ENCODE measurements around the gene CHMP1A. TPM values are rescaled to one million over a fixed set of nuclear protein-coding genes. Genes with fewer than 3 reads are reported as not detected.

The CHMP1A gene
- total RNA-seq, 1 donor from 2014 or later = 37.3 TPM

GRCh38 chr16:89688395-89688794 lies 30.9 kb upstream of the CHMP1A start:
- H3K36me3 ChIP-seq = peaks cover 26% of the 10 kb centered on the region
- no peak for TF ChIP-seq CTCF (IDR thresholded peaks at IDR 0.05; ENCODE audit: borderline replicate concordance)
- peaks cover 21% of the 10 kb centered on the region for H3K4me1 ChIP-seq
- H3K27me3 ChIP-seq (ENCODE audit: low read depth) = no peaks in the 10 kb centered on the region
- intact Hi-C loops (cut with micrococcal nuclease) = no loop called here
- no peak overlapping the region for H3K4me3 ChIP-seq
- DNase-seq = no peak
- no peaks in the 10 kb centered on the region for H3K9me3 ChIP-seq (replicated peaks)
- H3K27ac ChIP-seq (replicated peaks) = no peak overlapping the region

- no peak for TF ChIP-seq CTCF (IDR thresholded peaks at IDR 0.05; ENCODE audit: borderline replicate concordance)
- H3K4me1 ChIP-seq = peaks cover 21% of the 10 kb centered on the region
- intact Hi-C loops (cut with micrococcal nuclease) = no loop called here
- H3K4me3 ChIP-seq = peak overlapping the region; percentile 95
- H3K27ac ChIP-seq (replicated peaks) = peak overlapping the region; percentile 94
- no peak for DNase-seq
- H3K36me3 ChIP-seq = peaks cover 15% of the 10 kb centered on the region
- no peaks in the 10 kb centered on the region for H3K9me3 ChIP-seq (replicated peaks)
- no peaks in the 10 kb centered on the region for H3K27me3 ChIP-seq (ENCODE audit: low read depth)
Observed at GRCh38 chr16:89687092-89687940, 29.8 kb upstream of the CHMP1A start.

- peak within 1 kb of the TSS; percentile 94 for H3K27ac ChIP-seq (replicated peaks)
- peak; percentile 84 for DNase-seq
- H3K4me1 ChIP-seq = peaks cover 21% of the 10 kb centered on the region
- intact Hi-C loops (cut with micrococcal nuclease) = no loop called here
- H3K9me3 ChIP-seq (replicated peaks) = no peaks in the 10 kb centered on the region
- peaks cover 8% of the 10 kb centered on the region for H3K36me3 ChIP-seq
- H3K27me3 ChIP-seq (ENCODE audit: low read depth) = no peaks in the 10 kb centered on the region
- peak; percentile 11 for TF ChIP-seq CTCF (IDR thresholded peaks at IDR 0.05; ENCODE audit: borderline replicate concordance)
- peak within 1 kb of the TSS; percentile 95 for H3K4me3 ChIP-seq
Observed at GRCh38 chr16:89686520-89687091, 29.1 kb upstream of the CHMP1A start, which contains the start of gene CDK10. CDK10 (plus strand) TSS chr16:89686689; CDS start chr16:89686711, 22 bp downstream.

- Histone ChIP-seq H3K27me3 (ENCODE audit: low read depth) (no peaks in the 10 kb centered on the region), H3K4me1 (peaks cover 21% of the 10 kb centered on the region), H3K36me3 (peaks cover 3% of the 10 kb centered on the region), H3K27ac (replicated peaks) (no peak overlapping the region), H3K4me3 (peak overlapping the region; percentile 95), H3K9me3 (replicated peaks) (no peaks in the 10 kb centered on the region)
- no peak for TF ChIP-seq CTCF (IDR thresholded peaks at IDR 0.05; ENCODE audit: borderline replicate concordance)
- intact Hi-C loops (cut with micrococcal nuclease) = no loop called here
- no peak for DNase-seq
Observed at GRCh38 chr16:89685916-89686315, 28.4 kb upstream of the CHMP1A start.

GRCh38 chr16:89678258-89678657 lies 20.8 kb upstream of the CHMP1A start:
- H3K27ac ChIP-seq (replicated peaks) = no peak overlapping the region
- no peaks in the 10 kb centered on the region for H3K4me1 ChIP-seq
- intact Hi-C loops (cut with micrococcal nuclease) = no loop called here
- no peaks in the 10 kb centered on the region for H3K27me3 ChIP-seq (ENCODE audit: low read depth)
- peaks cover 9% of the 10 kb centered on the region for H3K9me3 ChIP-seq (replicated peaks)
- TF ChIP-seq CTCF (IDR thresholded peaks at IDR 0.05; ENCODE audit: borderline replicate concordance) = no peak
- no peak overlapping the region for H3K4me3 ChIP-seq
- DNase-seq = no peak
- H3K36me3 ChIP-seq = no peaks in the 10 kb centered on the region

All from left ventricle myocardium inferior (tissue), 1 donor.